ENCODE results near the gene RGS3.

RGS3 gene

GRCh38 chr9:113572076-113572861 is 108.7 kb downstream of the RGS3 start:
- DNase-seq (ENCODE audit: low spot score): no peak

DNA sequence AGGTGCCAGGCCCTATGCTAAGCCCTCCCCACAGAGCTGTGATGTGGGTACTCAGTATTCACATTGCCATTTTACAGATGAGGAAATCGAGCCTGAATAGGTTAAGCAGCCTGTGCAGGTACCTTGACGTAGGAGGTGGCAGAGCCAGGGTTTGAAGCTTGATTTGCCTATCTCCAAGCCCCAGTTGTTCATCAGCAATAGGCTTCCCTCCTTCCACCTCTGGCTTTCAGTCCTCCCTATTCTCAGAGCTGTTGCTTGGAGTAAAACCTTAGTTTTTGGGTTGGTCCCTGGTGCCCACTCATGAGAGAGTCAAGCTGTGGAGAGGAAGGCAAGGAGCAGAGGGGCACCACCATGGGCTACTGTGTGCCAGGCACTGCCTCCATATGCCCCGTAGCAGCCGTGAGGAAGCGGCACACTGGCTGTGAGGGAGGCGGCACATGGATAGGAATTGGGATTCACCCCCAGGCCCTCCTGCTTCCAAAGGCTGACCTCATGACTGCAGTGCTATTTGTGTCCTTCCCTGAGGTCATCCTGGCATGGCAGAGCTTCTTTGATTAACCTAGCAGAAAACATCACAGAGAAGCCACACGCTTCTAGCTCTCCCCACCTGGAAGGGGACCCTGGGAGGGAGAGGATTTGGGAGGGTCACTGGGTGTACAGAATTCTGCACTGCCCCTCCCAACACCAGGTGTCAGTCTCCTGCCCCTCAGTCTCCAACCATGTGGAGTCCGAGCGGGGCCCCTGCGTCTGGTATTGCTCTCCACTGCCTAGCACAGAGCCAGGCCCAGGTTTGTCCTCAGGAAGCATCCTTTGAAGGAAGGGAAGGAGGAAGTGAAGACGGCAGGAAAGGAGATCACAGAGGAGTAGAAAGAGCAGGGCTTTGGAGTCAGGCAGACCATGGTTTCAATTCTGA is 109.8 kb downstream of the RGS3 start:
- DNase-seq (ENCODE audit: low spot score): no peak

- no peak for DNase-seq (ENCODE audit: low spot score)
Observed at GRCh38 chr9:113573959-113574352, 110.4 kb downstream of the RGS3 start.

GRCh38 chr9:113574441-113575262 is 111.1 kb downstream of the RGS3 start:
- DNase-seq (ENCODE audit: low spot score): no peak

- no peak for DNase-seq (ENCODE audit: low spot score)
Observed at GRCh38 chr9:113577525-113578261, 114.2 kb downstream of the RGS3 start.

GRCh38 chr9:113578279-113578865 is 114.8 kb downstream of the RGS3 start:
- DNase-seq (ENCODE audit: low spot score): no peak

DNA sequence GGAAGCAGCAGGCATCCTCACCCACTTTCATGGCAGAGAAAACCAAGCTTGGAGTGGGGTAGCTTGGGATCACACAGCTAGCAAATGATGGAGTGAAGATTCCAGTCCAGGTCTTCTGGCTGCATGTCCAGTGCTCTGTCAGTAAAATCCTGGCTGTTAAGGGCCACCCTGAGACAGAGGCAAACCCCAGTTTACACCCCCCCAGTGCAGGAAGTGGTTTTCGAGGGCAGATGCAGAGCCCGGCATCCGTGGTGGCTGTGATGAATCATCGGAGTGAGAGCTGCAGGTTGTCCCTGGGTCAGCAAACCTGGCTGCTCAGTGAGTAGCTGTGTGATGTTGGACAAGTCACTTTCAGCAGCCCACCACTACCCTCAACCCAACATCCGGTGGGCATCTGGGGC is 115.4 kb downstream of the RGS3 start:
- DNase-seq (ENCODE audit: low spot score): no peak

GRCh38 chr9:113579283-113580040 is 115.9 kb downstream of the RGS3 start:
- DNase-seq (ENCODE audit: low spot score): peak; percentile 55

GRCh38 chr9:113580041-113580953 is 116.8 kb downstream of the RGS3 start:
- DNase-seq (ENCODE audit: low spot score): peak; percentile 87

DNA sequence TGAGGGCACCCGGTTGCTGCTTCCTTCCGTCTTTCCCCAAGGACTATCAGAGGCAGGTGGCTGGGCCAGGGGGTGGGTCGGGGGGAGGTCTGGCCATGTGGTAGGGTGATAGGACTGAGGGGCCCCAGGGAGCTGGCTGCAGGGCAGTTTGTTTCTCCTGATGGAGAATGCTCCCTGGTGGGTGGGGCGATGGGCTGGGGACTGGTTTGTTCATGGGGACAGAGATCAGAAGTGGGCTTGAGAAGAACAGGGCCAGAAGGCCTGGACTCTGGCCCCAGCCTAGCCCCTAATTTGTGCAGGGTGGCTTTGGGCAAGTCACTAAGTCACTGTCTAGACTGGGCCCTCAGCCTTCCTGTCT is 117.4 kb downstream of the RGS3 start:
- DNase-seq (ENCODE audit: low spot score): no peak

- peak; percentile 86 for DNase-seq (ENCODE audit: low spot score)
Observed at GRCh38 chr9:113581865-113582697, 118.6 kb downstream of the RGS3 start.

DNA sequence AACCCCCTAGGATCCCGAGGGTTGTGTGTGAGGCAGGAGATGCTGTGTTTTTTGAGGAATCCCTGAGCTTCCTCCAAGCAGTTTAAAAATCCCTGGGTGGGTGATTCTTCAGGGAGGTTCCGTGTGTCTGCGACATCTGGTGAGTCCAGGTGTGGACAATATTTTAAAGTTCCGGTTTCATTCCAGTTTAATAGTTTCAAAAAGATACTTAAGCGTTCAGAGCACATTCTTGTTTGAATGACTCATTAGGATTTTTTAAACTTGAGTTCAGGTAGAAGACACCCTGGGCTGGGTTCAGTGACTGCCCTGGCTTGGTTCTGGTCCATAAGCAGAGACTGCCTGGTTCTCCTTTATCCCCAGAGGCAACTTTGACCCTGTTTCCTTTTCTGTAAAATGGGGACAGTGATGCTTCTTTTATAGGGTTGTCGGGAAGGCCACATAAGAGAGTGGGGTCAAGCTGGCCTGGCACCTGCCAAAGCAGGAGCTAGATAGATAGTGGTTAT is 119.2 kb downstream of the RGS3 start:
- DNase-seq (ENCODE audit: low spot score): no peak

DNA sequence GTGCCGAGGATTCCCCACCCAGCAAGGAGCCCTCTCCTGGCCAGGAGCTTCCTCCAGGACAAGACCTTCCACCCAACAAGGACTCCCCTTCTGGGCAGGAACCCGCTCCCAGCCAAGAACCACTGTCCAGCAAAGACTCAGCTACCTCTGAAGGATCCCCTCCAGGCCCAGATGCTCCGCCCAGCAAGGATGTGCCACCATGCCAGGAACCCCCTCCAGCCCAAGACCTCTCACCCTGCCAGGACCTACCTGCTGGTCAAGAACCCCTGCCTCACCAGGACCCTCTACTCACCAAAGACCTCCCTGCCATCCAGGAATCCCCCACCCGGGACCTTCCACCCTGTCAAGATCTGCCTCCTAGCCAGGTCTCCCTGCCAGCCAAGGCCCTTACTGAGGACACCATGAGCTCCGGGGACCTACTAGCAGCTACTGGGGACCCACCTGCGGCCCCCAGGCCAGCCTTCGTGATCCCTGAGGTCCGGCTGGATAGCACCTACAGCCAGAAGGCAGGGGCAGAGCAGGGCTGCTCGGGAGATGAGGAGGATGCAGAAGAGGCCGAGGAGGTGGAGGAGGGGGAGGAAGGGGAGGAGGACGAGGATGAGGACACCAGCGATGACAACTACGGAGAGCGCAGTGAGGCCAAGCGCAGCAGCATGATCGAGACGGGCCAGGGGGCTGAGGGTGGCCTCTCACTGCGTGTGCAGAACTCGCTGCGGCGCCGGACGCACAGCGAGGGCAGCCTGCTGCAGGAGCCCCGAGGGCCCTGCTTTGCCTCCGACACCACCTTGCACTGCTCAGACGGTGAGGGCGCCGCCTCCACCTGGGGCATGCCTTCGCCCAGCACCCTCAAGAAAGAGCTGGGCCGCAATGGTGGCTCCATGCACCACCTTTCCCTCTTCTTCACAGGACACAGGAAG is 120.2 kb downstream of the RGS3 start:
- no peak for DNase-seq (ENCODE audit: low spot score)

DNA sequence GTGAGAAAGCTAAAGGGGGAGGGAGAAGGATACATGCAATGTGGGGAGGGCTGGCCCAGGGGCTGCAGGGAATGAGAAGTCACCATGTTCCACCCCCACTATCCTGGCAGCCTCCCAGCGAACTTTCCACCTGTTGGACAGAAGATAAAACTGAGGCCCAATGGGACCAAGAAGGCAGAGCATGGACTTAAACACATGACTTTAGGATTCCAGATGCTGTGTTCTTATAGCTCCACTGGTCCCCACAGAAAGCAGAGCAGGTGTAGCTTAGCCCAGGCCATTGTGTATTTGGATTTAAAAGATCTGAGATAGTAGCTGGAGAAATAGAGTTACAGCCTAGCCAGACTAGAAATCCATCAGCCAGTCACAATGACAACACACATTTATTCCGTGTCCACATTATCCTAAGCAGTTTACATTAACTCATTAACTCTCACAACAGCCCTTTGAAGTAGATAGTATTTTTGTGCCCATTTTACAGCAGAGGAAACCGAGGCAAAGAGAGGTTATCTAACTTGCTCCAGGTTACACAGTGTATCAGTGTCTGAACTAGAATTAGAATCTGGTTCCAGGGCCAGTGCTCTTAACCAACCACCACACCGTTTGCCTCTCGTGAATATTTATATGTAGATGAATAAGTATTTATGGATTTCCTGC is 121.0 kb downstream of the RGS3 start:
- DNase-seq (ENCODE audit: low spot score): no peak

- no peak for DNase-seq (ENCODE audit: low spot score)
Observed at GRCh38 chr9:113585085-113585442, 121.5 kb downstream of the RGS3 start.

DNA sequence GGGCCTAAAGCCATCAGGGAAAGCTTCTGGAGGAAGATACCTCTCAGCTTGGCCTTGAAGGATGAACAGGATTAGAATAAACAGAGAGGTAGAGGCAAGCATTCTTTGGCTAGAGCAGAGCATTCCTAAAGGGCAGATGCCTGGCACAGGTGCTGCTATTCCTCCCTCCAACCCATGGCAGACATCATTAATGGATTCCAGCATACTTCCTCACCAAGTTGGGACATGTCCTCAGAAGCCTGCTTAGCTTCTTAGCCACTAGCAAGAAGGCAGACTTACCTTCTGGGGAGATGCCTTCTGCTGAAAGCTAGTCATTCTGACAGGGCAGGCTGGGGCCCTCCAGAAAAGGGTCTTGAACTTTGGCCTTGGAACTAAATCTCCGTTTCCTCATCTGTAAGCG is 122.0 kb downstream of the RGS3 start:
- no peak for DNase-seq (ENCODE audit: low spot score)

Data from pons (tissue), 1 donor.